SK-N-SH (cell line): ENCODE data around the gene FOXA1. TPM values are rescaled to one million over a fixed set of nuclear protein-coding genes. Genes with fewer than 3 reads are reported as not detected.

Source experiments
- CTCF ChIA-PET: fragments of 300-600, 350-600 bp; formaldehyde crosslinking; extraction: SDS; loops from one replicate; lab custom pipeline; 2021; lab: Yijun Ruan, JAX
- POLR2A ChIA-PET: fragments of 350-600 bp; sonication (Branson Sonifier 250); formaldehyde crosslinking; extraction: SDS; loops from one replicate; lab custom pipeline; 2020; ENCODE audit warnings: antibody characterized with exemption, inconsistent platforms; lab: Yijun Ruan, JAX
- DNase-seq: peaks from one replicate; pipeline ENCODE4 v3.0.0; 2012
- H2AFZ ChIP-seq: fragments of 200-600 bp; sonication (generic); 2 replicates; pipeline ENCODE4 v1.8.1; 2016; ENCODE audit warnings: antibody characterized with exemption, mild to moderate bottlenecking, low read depth
- H3F3A ChIP-seq: fragments of 200-600 bp; sonication (generic); replicated peaks from 2 replicates; pipeline ENCODE3; 2016; ENCODE audit warnings: antibody characterized with exemption, mild to moderate bottlenecking; ENCODE audit not compliant: insufficient read depth
- H3K27ac ChIP-seq, 2 experiments: fragments of 200-500 bp in 1 of 2; fragments of 200-600 bp in 1 of 2; sonication (Bioruptor generic) in 1 of 2; sonication (generic), shearing (Covaris generic) in 1 of 2; 2 replicates each; pipeline versions ENCODE4 v1.5.1 to v1.6.1; 2014 to 2016; ENCODE audit warnings: low read depth in 2 of 2, inconsistent platforms in 1 of 2, low read length in 1 of 2, mild to moderate bottlenecking in 1 of 2, mixed read lengths in 1 of 2
- H3K27me3 ChIP-seq: fragments of 200-600 bp; sonication (generic), shearing (Covaris generic); 2 replicates; pipeline ENCODE4 v1.6.1; 2016; ENCODE audit warnings: mixed run types; ENCODE audit not compliant: insufficient read depth
- H3K36me3 ChIP-seq, 2 experiments: fragments of 200-500 bp in 1 of 2; fragments of 200-600 bp in 1 of 2; sonication (Bioruptor generic) in 1 of 2; sonication (generic) in 1 of 2; replicated peaks in 1 of 2; 2 replicates each; pipeline versions ENCODE3 to v1.5.1; 2014 to 2016; ENCODE audit warnings: low read length in 1 of 2, mild to moderate bottlenecking in 1 of 2; ENCODE audit not compliant: insufficient read depth in 2 of 2, control insufficient read depth in 1 of 2
- H3K4me1 ChIP-seq, 2 experiments: fragments of 200-500 bp in 1 of 2; fragments of 200-600 bp in 1 of 2; sonication (Bioruptor generic) in 1 of 2; sonication (generic), shearing (Covaris generic) in 1 of 2; 2 replicates each; pipeline versions ENCODE4 v1.5.1 to v1.6.1; 2014 to 2016; ENCODE audit warnings: low read depth in 1 of 2, low read length in 1 of 2, mixed run types in 1 of 2; ENCODE audit not compliant: insufficient read depth in 2 of 2, control insufficient read depth in 1 of 2
- H3K4me2 ChIP-seq: fragments of 200-600 bp; sonication (generic), shearing (Covaris generic); 2 replicates; pipeline ENCODE4 v1.6.1; 2017; ENCODE audit warnings: mixed run types
- H3K4me3 ChIP-seq, 2 experiments: fragments of 200-500 bp in 1 of 2; fragments of 200-600 bp in 1 of 2; sonication (Bioruptor generic) in 1 of 2; sonication (generic), shearing (Covaris generic) in 1 of 2; 2 replicates each; pipeline versions ENCODE4 v1.5.1 to v1.8.1; 2014 to 2016; ENCODE audit warnings: low read depth in 2 of 2, inconsistent platforms in 1 of 2, low read length in 1 of 2, mild to moderate bottlenecking in 1 of 2, mixed read lengths in 1 of 2, moderate library complexity in 1 of 2
- H3K79me2 ChIP-seq: fragments of 200-600 bp; sonication (generic); 2 replicates; pipeline ENCODE4 v1.8.1; 2017; ENCODE audit warnings: mild to moderate bottlenecking; ENCODE audit not compliant: insufficient read depth
- H3K9ac ChIP-seq: fragments of 200-600 bp; sonication (generic); 2 replicates; pipeline ENCODE4 v1.6.1; 2017; ENCODE audit warnings: mixed run types
- H3K9me2 ChIP-seq: fragments of 200-600 bp; sonication (generic); 2 replicates; pipeline ENCODE4 v1.6.1; 2017; ENCODE audit warnings: mixed run types
- H3K9me3 ChIP-seq: fragments of 200-600 bp; sonication (generic); 2 replicates; pipeline ENCODE4 v1.6.1; 2017; ENCODE audit warnings: mixed run types, mild to moderate bottlenecking, moderate library complexity
- H4K20me1 ChIP-seq: fragments of 200-600 bp; sonication (generic); 2 replicates; pipeline ENCODE4 v1.6.1; 2017; ENCODE audit warnings: mild to moderate bottlenecking, mixed run types; ENCODE audit not compliant: insufficient read depth
- CHD2 ChIP-seq: fragments of 150-350 bp; IDR thresholded peaks from 2 replicates; pipeline ENCODE4 v1.6.1; 2018; ENCODE audit warnings: low read length; ENCODE audit not compliant: partially characterized antibody
- CTCF ChIP-seq: fragments of 200-600 bp; sonication (generic); IDR thresholded peaks from 2 replicates; pipeline ENCODE4 v1.6.1; 2017; ENCODE audit warnings: antibody characterized with exemption, mild to moderate bottlenecking, moderate library complexity
- ELF1 ChIP-seq: IDR thresholded peaks from 2 replicates; pipeline ENCODE4 v1.4.0; 2012
- EP300 ChIP-seq, 2 experiments: IDR thresholded peaks; 2 replicates each; pipeline versions ENCODE4 v1.4.0 to v1.6.1; 2012; ENCODE audit warnings: borderline replicate concordance in 1 of 2, low read depth in 1 of 2, low read length in 1 of 2
- FOSL2 ChIP-seq: IDR thresholded peaks from 2 replicates; pipeline ENCODE4 v1.4.0; 2012; ENCODE audit warnings: low read depth, mild to moderate bottlenecking, moderate library complexity, borderline replicate concordance
- FOXM1 ChIP-seq: IDR thresholded peaks from 2 replicates; pipeline ENCODE4 v1.4.0; 2012; ENCODE audit warnings: low read depth, mild to moderate bottlenecking
- GABPA ChIP-seq: IDR thresholded peaks from 2 replicates; pipeline ENCODE4 v1.4.0; 2012; ENCODE audit warnings: low read depth, mild to moderate bottlenecking
- GATA2 ChIP-seq: sonication (generic); formaldehyde crosslinking; IDR thresholded peaks from 2 replicates; pipeline ENCODE4 v1.5.0; 2020; ENCODE audit warnings: mild to moderate bottlenecking, missing genetic modification reagents
- IRF3 ChIP-seq: fragments of 150-350 bp; IDR thresholded peaks from 2 replicates; pipeline ENCODE4 v1.6.1; 2016; ENCODE audit warnings: mild to moderate bottlenecking, low read depth, low read length
- JUND ChIP-seq: IDR thresholded peaks from 2 replicates; pipeline ENCODE4 v1.4.0; 2012
- NFIC ChIP-seq: IDR thresholded peaks from 2 replicates; pipeline ENCODE4 v1.4.0; 2012; ENCODE audit warnings: borderline replicate concordance
- PBX3 ChIP-seq: IDR thresholded peaks from 2 replicates; pipeline ENCODE4; 2012
- RCOR1 ChIP-seq: fragments of 150-350 bp; IDR thresholded peaks from 2 replicates; pipeline ENCODE4 v1.6.1; 2017; ENCODE audit warnings: antibody characterized with exemption, low read length
- SIN3A ChIP-seq: IDR thresholded peaks from 2 replicates; pipeline ENCODE4 v1.6.1; 2012; ENCODE audit warnings: low read depth, mild to moderate bottlenecking, low read length, moderate library complexity, borderline replicate concordance
- SMC3 ChIP-seq: IDR thresholded peaks from 2 replicates; pipeline ENCODE4 v1.6.1; 2012; ENCODE audit warnings: low read depth, low read length, improper control_type of control experiment
- YY1 ChIP-seq: IDR thresholded peaks from 2 replicates; pipeline ENCODE4 v1.4.0; 2012; ENCODE audit warnings: low read depth, mild to moderate bottlenecking
- WGBS: methylation state at CpG from one replicate; pipeline ENCODE4 v1.1.6; 2017; ENCODE audit warnings: low lambda C conversion rate; 5-methylcytosine and 5-hydroxymethylcytosine counted together
- polyA plus RNA-seq, 3 experiments: library from polyadenylated mRNA; depleted of rRNA; stranded (reverse); fragments of >200 nt; gene quantifications; 2 replicates each; pipeline ENCODE4 v1.2.3, GENCODE V29; 2012
- TF ChIP-seq, protein P1 (sequence below): IDR thresholded peaks from 2 replicates; pipeline ENCODE4 v1.4.0; 2012; ENCODE audit warnings: low read depth, borderline replicate concordance

Gene FOXA1
- polyA plus RNA-seq, 1 of the 3 experiments (the other 2 are of a cell fraction), result not detected

DNA sequence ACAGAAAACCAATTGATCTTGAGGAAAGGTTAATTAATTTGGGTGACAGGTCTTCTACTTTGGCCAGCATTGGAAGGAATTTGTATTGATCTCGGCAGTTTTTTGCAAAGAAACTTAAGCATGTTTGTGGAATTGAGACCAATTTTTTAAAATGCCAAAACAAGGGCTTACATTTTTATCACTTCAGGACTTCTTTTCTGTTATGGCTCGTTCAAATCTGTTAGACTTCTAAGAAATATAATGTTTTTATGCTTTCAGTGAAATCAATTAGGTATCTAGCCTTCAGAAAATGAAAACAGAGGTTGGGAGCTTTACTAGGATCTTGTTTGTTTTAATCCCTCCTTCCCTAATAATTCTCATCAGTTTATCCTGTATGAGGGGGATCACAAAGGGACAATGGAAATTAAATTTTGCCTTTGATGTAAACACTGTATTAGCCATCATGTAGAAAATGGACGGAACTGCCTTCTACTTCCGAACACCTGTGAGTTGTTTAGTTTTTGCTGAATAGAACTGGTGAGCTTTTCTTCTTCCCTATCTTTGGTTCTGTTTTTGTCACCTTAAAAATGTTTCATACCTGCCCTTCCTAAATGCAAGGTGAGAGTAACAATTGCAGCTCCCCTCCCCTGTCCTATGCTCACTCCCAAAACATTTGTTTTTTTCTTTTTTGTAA is 7.8 kb downstream of the FOXA1 start:
- ChIA-PET POLR2A (no interaction called here), CTCF (no interaction called here)
- no peaks in the 10 kb centered on the region for H3K4me1 ChIP-seq
- no peak for TF ChIP-seq PBX3
- no peak for TF ChIP-seq IRF3
- TF ChIP-seq FOSL2, result no peak
- no peak for TF ChIP-seq CTCF
- TF ChIP-seq, protein P1, sequence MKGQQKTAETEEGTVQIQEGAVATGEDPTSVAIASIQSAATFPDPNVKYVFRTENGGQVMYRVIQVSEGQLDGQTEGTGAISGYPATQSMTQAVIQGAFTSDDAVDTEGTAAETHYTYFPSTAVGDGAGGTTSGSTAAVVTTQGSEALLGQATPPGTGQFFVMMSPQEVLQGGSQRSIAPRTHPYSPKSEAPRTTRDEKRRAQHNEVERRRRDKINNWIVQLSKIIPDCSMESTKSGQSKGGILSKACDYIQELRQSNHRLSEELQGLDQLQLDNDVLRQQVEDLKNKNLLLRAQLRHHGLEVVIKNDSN, result no peak
- no peak for TF ChIP-seq FOXM1
- TF ChIP-seq GATA2, result no peak
- no peak for TF ChIP-seq SMC3
- no peak for TF ChIP-seq GABPA
- no peak for TF ChIP-seq RCOR1
- no peak for TF ChIP-seq ELF1
- no peak for TF ChIP-seq JUND
- 5% methylated on average over 4 of the region's 4 CpGs for WGBS
- no peak overlapping the region for H2AFZ ChIP-seq
- DNase-seq, result no peak
- H3K4me2 ChIP-seq, result no peak overlapping the region
- no peaks in the 10 kb centered on the region for H3K36me3 ChIP-seq
- H3K27ac ChIP-seq, result no peak overlapping the region
- H3K9ac ChIP-seq, result no peak overlapping the region
- H3K27me3 ChIP-seq, result peaks cover 12% of the 10 kb centered on the region; the same call in 1 of the 2 replicates
- H4K20me1 ChIP-seq, result no peaks in the 10 kb centered on the region
- H3F3A ChIP-seq, result no peaks in the 10 kb centered on the region
- H3K9me3 ChIP-seq, result no peaks in the 10 kb centered on the region
- H3K9me2 ChIP-seq, result no peaks in the 10 kb centered on the region
- H3K4me3 ChIP-seq, result no peak overlapping the region
- H3K79me2 ChIP-seq, result no peaks in the 10 kb centered on the region

GRCh38 chr14:37586797-37587130 is 8.3 kb downstream of the FOXA1 start:
- Histone ChIP-seq H3F3A (no peaks in the 10 kb centered on the region), H3K36me3 (no peaks in the 10 kb centered on the region), H3K9ac (no peak overlapping the region), H3K4me1 (no peaks in the 10 kb centered on the region), H3K79me2 (no peaks in the 10 kb centered on the region), H3K9me3 (no peaks in the 10 kb centered on the region), H4K20me1 (no peaks in the 10 kb centered on the region), H3K27ac (no peak overlapping the region), H3K9me2 (no peaks in the 10 kb centered on the region), H3K4me2 (no peak overlapping the region), H3K4me3 (no peak overlapping the region), H2AFZ (no peak overlapping the region), H3K27me3 (peaks cover 12% of the 10 kb centered on the region; the same call in 1 of the 2 replicates)
- TF ChIP-seq NFIC (no peak), JUND (no peak), GABPA (no peak), YY1 (no peak), PBX3 (no peak), SMC3 (no peak), EP300 (IDR thresholded peaks at IDR 0.05; ENCODE audit: borderline replicate concordance in 1 of 2, low read depth in 1 of 2, low read length in 1 of 2) (no peak), SIN3A (no peak), CHD2 (no peak)
- ChIA-PET CTCF (no interaction called here), POLR2A (no interaction called here)
- no peak for DNase-seq
- WGBS, result 3% methylated on average over 1 of the region's 1 CpG
